Calu3 (cell line): ENCODE results near the gene ADAMTS7. TPM values are rescaled to one million over a fixed set of nuclear protein-coding genes. Genes with fewer than 3 reads are reported as not detected.
"Not testable (repeated sequence)": the region's sequence is repeated elsewhere in the genome, so short reads cannot be mapped to it uniquely, and the experiment has no call there.

ENCODE experiments used
- BruUV-seq: library from RNA; stranded (reverse); fragments of 400-500 nt; replicated peaks from 2 replicates; lab custom pipeline; 2021; lab: Mats Ljungman, UMichigan
- CTCF ChIA-PET: fragments of 300-600 bp; sonication (Branson Sonifier 250); formaldehyde crosslinking; loops from one replicate; lab custom pipeline; 2022; ENCODE audit warnings: antibody characterized with exemption; lab: Charles Lee
- DNase-seq: peaks from one replicate; pipeline ENCODE4 v3.0.0; 2022
- H3K27ac Mint-ChIP-seq: one replicate; pipeline ENCODE4 v1.8.0; 2022; ENCODE audit warnings: mixed read lengths; ENCODE audit not compliant: unreplicated experiment
- H3K27me3 Mint-ChIP-seq: one replicate; pipeline ENCODE4 v1.8.0; 2022; ENCODE audit warnings: mixed read lengths; ENCODE audit not compliant: unreplicated experiment
- H3K36me3 Mint-ChIP-seq: one replicate; pipeline ENCODE4 v1.8.0; 2022; ENCODE audit warnings: mild to moderate bottlenecking, moderate library complexity, mixed read lengths; ENCODE audit not compliant: insufficient read depth, unreplicated experiment
- H3K4me1 Mint-ChIP-seq: one replicate; pipeline ENCODE4 v1.8.0; 2022; ENCODE audit warnings: mild to moderate bottlenecking, low read depth, mixed read lengths; ENCODE audit not compliant: unreplicated experiment
- H3K4me3 Mint-ChIP-seq: one replicate; pipeline ENCODE4 v1.8.0; 2022; ENCODE audit warnings: mild to moderate bottlenecking, low read depth, moderate library complexity, mixed read lengths; ENCODE audit not compliant: unreplicated experiment
- H3K9me3 Mint-ChIP-seq: one replicate; pipeline ENCODE4 v1.8.0; 2022; ENCODE audit warnings: low read depth, mixed read lengths; ENCODE audit not compliant: unreplicated experiment
- intact Hi-C: fragments of 100-400 bp; cut with micrococcal nuclease; formaldehyde crosslinking; loops from one replicate; pipeline ENCODE4 v1.10.0; 2022; ENCODE audit not compliant: unreplicated experiment
- total RNA-seq: library from RNA; stranded (reverse); gene quantifications from 2 replicates; pipeline ENCODE4 v1.2.3, GENCODE V29; 2022
- TF ChIP-seq, protein P1 (sequence below): fragments of 200-600 bp; IDR thresholded peaks from one replicate; pipeline ENCODE4 v1.8.0; 2022; ENCODE audit warnings: antibody characterized with exemption; ENCODE audit not compliant: unreplicated experiment

The ADAMTS7 gene
- total RNA-seq, 1 experiment from 2014 or later: 1.4 TPM

- peaks cover 27% of the 10 kb centered on the region for H3K27me3 Mint-ChIP-seq
- H3K9me3 Mint-ChIP-seq, H3K36me3 Mint-ChIP-seq, intact Hi-C loops, H3K4me1 Mint-ChIP-seq, H3K4me3 Mint-ChIP-seq, DNase-seq, H3K27ac Mint-ChIP-seq, BruUV-seq: not testable (repeated sequence)
- TF ChIP-seq, protein P1, sequence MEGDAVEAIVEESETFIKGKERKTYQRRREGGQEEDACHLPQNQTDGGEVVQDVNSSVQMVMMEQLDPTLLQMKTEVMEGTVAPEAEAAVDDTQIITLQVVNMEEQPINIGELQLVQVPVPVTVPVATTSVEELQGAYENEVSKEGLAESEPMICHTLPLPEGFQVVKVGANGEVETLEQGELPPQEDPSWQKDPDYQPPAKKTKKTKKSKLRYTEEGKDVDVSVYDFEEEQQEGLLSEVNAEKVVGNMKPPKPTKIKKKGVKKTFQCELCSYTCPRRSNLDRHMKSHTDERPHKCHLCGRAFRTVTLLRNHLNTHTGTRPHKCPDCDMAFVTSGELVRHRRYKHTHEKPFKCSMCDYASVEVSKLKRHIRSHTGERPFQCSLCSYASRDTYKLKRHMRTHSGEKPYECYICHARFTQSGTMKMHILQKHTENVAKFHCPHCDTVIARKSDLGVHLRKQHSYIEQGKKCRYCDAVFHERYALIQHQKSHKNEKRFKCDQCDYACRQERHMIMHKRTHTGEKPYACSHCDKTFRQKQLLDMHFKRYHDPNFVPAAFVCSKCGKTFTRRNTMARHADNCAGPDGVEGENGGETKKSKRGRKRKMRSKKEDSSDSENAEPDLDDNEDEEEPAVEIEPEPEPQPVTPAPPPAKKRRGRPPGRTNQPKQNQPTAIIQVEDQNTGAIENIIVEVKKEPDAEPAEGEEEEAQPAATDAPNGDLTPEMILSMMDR: peak; percentile 13
- CTCF ChIA-PET: interaction anchor here (0.6 kb wide), 1 partner anchor 98 kb away, joined by 9 read pairs; no protein-coding TSS in a partner anchor
Observed at GRCh38 chr15:78764340-78765153, 46.7 kb downstream of the ADAMTS7 start.

- no peak overlapping the region for H3K27ac Mint-ChIP-seq
- H3K27me3 Mint-ChIP-seq: peaks cover 19% of the 10 kb centered on the region
- H3K36me3 Mint-ChIP-seq: no peaks in the 10 kb centered on the region
- CTCF ChIA-PET: interaction anchor here (0.6 kb wide), 1 partner anchor 99 kb away, joined by 9 read pairs; no protein-coding TSS in a partner anchor
- no peak overlapping the region for H3K4me3 Mint-ChIP-seq
- BruUV-seq: no TSS peak
- DNase-seq: no peak
- TF ChIP-seq, protein P1: no peak
- no peaks in the 10 kb centered on the region for H3K9me3 Mint-ChIP-seq
- H3K4me1 Mint-ChIP-seq: no peaks in the 10 kb centered on the region
- intact Hi-C loops: no loop called here
Observed at GRCh38 chr15:78763796-78764241, 47.4 kb downstream of the ADAMTS7 start.

DNA sequence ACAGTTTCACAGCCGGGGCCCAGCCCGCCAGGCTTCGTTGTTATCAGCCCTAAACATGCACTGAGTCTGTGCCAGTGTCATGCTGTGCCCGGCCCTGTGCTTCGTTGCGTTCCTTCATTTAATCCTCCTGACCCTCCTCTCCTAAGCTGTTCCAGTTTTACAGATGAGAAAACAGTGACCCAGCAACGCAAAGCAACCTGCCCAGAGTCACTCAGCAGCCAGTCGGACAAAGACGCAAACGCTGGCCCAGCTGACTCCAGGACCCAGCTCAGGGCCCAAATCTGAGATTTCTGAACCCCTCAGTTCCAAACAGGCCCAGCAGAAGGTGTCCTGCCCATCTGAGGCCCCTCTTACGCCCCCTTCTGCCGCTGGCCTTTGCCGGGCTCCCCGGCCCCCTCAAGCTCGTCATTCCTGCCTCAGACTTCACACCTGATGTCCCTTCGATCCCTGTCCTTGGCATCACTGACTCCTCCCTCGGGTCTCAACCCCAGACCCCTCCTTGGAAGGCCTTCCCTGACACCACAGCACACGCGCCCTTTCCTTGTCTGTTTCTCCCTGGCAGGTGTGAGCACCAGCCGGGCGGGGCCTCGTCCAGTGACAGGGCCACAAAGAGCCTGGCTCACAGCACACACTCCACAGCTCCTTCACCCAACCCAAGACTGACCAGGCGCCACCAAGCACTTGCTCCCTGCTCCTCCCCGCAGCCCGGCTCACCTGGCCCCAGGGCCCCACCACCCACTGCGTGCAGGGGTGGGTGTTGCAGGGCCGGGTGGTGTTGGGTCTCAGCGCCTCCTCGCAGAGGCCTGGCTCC lies 48.1 kb downstream of the ADAMTS7 start:
- intact Hi-C loops: no loop called here
- CTCF ChIA-PET: no interaction called here
- BruUV-seq: no TSS peak
- H3K4me1 Mint-ChIP-seq: no peaks in the 10 kb centered on the region
- TF ChIP-seq, protein P1: no peak
- no peaks in the 10 kb centered on the region for H3K36me3 Mint-ChIP-seq
- no peaks in the 10 kb centered on the region for H3K9me3 Mint-ChIP-seq
- H3K4me3 Mint-ChIP-seq: no peak overlapping the region
- DNase-seq: no peak
- peaks cover 13% of the 10 kb centered on the region for H3K27me3 Mint-ChIP-seq
- no peak overlapping the region for H3K27ac Mint-ChIP-seq

DNA sequence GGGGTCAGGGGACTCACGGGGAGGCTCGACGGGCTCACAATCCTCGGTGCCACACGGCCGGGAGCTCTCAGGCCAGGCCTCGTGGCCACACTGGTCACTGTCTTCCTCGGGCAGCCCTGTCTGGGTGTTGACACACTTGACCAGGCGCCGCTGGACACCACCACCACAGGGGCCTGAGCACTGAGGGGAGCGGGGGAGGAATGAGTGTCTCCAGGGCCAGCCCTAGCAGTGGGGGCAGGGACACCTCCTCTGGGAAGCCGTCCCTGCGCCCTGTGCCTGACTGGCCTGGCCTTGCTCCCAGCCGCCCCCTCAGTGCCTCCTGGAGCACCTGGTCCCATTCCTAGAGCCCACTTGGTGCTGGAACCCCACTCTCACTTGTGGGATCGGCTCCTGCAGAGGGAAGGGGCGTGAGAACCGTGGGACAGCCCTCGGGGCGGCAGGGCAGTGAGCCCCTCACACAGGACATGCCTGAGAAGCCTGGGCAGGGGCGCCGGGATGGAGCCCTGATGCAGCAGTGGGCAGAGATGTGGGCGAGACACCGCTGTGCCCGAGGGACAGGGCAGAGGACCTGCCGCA lies 48.8 kb downstream of the ADAMTS7 start:
- H3K36me3 Mint-ChIP-seq, H3K4me3 Mint-ChIP-seq, H3K9me3 Mint-ChIP-seq, CTCF ChIA-PET, BruUV-seq, H3K27me3 Mint-ChIP-seq, H3K4me1 Mint-ChIP-seq, H3K27ac Mint-ChIP-seq, DNase-seq, intact Hi-C loops: not testable (repeated sequence)
